PFSK-1 (cell line): Measurements from ENCODE around the gene OR6Q1.

ENCODE experiments used
- POLR2AphosphoS5 ChIP-seq: IDR thresholded peaks from 2 replicates; pipeline ENCODE4 v1.6.1; 2012; ENCODE audit warnings: low read depth, mild to moderate bottlenecking, control low read depth, low read length, moderate library complexity
- SIN3A ChIP-seq: IDR thresholded peaks from 2 replicates; pipeline ENCODE4 v1.6.1; 2012; ENCODE audit warnings: mild to moderate bottlenecking, low read length, moderate library complexity, borderline replicate concordance; ENCODE audit not compliant: insufficient read depth
- TAF1 ChIP-seq: IDR thresholded peaks from 2 replicates; pipeline ENCODE4 v1.6.1; 2012; ENCODE audit warnings: low read length, control low read depth, borderline replicate concordance; ENCODE audit not compliant: insufficient read depth

DNA sequence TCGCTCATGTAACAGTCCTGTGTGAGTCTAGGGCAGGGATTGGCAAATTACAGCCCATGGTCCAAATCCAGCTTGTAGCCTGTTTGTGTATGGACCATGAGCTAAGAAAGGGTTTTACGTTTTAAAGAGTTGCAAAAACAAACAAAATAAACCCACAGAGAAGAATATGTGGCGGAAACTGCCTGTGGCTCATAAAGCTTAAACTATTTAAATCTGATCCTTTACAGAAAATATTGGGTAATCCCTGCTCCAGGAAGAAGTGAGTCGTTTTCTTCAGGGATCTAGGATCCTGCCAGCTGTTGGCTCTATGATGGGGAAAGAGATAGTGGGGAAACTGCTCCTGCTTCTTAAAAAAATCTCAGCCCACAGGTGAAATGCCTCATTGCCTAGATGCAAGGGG lies 3.4 kb upstream of the OR6Q1 start:
- no peak for TF ChIP-seq POLR2AphosphoS5
- TF ChIP-seq TAF1: no peak
- TF ChIP-seq SIN3A: no peak
